Measurements from ENCODE around the gene CRK.
"Not testable (repeated sequence)": the region's sequence is repeated elsewhere in the genome, so short reads cannot be mapped to it uniquely, and the experiment has no call there.

Gene CRK

DNA sequence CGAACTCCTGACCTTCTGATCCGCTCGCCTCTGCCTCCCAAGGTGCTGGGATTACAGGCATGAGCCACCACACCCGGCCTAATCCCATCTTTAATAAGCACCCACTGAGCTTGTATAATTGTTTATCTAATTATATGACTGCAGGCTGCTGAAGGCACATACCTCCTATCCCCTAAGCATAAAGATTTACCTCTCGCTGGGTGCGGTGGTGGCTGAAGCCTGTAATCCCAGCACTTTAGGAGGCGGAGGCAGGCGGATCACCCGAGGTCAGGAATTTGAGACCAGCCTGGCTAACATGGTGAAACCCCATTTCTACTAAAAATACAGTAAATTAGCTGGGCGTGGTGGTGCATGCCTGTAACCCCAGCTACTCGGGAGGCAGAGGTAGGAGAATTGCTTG lies 35.9 kb downstream of the CRK start:
- no peak for DNase-seq

- DNase-seq: not testable (repeated sequence)
These were observed 37.6 kb downstream of the CRK start for GRCh38 chr17:1418476-1418875.

- DNase-seq: no peak
These were observed 39.6 kb downstream of the CRK start for GRCh38 chr17:1416414-1416813.

DNA sequence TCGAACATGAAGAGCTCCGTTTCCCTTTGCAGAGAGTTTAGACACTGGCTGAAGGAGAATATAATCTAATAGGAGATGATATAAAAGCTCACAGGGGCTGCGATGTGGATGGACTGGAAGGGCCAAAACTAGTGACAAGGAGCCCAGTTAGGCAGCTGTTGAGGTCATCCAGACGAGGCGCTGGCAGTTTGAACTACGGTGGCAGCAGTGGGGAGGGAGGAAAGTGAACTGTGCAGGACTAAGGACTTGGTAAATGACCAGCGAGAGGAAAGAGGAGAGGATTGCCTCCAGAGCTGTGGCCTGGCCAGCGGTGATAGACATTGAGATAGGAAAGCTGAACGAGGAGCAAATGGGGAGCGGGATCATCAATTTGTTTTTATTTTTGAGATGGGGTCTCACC lies 41.4 kb downstream of the CRK start:
- no peak for DNase-seq

GRCh38 chr17:1414001-1414574 lies 41.9 kb downstream of the CRK start:
- DNase-seq: no peak

DNA sequence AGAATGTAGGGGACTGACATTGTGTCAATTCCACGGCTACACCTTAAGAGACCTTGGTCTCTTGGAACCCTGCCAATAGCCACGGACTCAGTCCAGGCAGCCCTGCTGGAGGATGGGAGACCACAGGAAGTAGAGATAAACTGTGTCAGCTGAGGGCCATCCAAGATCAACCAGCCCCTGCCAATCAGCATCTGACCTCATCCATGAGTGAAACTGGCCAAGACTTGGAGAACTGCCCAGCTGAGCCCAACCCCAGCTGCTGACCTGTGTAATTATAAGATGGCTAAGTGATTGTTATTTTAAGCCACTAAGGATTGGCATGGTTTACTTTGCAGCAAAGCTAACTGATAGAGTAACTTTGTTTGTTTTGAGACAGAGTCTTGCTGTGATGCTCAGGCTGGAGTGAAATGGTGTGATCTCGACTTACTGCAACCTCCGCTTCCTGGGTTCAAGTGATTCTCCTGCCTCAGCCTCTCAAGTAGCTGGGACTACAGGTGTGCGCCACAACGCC lies 42.7 kb downstream of the CRK start:
- DNase-seq: peak; percentile 26

DNA sequence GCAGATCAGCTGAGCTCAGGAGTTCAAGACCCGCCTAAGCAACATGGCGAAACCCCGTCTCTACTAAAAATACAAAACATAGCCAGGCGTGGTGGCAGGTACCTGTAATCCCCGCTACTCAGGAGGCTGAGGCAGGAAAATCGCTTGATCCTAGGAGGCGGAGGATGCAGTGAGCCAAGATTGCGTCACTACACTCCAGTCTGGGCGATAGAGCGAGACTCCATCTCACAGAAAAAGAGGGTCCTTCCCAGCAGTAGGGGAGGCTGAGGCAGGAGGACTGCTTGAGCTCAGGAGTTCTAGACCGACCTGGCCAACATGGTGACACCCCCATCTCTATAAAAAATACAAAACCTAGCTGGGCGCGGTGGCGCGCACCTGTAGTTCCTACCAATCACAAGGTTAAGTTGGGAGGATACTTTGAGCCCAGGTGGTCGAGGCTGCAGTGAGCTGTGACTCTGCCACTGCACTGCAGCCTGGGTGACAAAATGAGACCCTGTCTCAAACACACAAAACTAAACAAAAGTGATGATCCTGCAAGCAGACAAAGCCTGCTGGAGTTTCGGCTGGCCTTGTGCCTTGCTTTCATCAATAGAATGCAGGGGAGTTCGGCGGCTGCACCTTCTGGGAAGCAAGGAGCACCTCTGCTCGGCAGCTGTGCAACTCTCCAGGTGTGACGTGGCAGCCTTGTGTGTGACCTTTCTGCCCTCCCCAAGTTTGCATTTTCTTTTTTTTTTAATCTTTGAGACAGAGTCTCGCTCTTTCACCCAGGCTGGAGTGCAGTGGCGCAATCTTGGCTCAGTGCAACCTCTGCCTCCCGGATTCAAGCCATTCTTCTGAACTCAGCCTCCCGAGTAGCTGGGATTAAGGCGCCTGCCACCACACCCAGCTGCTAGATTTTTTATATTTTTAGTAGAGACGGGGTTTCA lies 43.6 kb downstream of the CRK start:
- no peak for DNase-seq

- DNase-seq: no peak
These were observed 53.8 kb downstream of the CRK start for GRCh38 chr17:1402262-1402586.

DNA sequence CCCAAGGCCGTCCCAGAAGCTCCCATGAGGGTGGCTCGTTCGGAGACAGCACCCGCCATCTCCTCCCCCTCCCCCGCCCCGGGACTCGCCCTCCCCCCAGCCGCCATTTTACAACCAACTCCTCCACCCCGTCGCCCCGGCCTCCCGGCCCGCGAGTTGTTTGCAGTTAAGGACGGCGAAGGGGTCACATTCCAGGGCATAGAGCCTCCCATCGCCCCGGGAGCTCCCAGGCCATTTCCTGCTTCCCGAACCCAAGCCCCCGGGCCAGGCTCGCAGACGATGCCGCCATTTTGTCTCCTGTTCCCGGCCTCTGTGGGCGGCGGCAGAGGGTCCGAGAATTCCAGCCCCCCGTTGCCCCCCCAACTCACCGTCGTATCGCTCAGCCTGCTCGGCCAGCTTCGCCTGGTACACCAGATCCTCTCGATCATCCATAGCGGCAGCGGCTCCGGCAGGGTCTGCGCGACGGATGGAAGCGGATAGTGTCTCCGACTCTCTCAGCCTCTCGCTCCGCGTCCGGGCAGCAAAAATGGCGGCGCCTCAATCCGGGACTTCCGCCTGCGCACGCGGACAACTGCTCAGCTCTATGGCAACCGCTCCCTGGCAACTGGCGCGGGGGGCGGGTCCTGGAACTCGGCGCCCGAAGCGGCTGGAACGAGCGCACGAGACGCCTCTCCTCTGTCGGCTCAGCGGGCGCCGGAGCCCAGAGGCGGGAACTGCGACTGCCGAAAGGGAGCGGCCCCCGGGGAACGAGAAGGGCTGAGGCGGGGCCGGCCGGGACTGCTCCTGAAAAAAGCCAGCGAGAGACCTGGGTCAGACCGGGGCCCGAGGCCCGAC lies 56.1 kb downstream of the CRK start, which contains the start of gene YWHAE:
TSS of gene YWHAE (minus strand) at position 544 of the 834 bp plus-strand sequence. CDS start at position 432, 112 bp downstream.
- peak; percentile 99 for DNase-seq

GRCh38 chr17:1398931-1399678 lies 56.9 kb downstream of the CRK start:
- peak; percentile 74 for DNase-seq

- DNase-seq: peak; percentile 23
These were observed 58.0 kb downstream of the CRK start for GRCh38 chr17:1398028-1398427.

- not testable (repeated sequence) for DNase-seq
These were observed 60.0 kb downstream of the CRK start for GRCh38 chr17:1395876-1396665.

- DNase-seq: no peak
These were observed 64.5 kb downstream of the CRK start for GRCh38 chr17:1391577-1391976.

DNA sequence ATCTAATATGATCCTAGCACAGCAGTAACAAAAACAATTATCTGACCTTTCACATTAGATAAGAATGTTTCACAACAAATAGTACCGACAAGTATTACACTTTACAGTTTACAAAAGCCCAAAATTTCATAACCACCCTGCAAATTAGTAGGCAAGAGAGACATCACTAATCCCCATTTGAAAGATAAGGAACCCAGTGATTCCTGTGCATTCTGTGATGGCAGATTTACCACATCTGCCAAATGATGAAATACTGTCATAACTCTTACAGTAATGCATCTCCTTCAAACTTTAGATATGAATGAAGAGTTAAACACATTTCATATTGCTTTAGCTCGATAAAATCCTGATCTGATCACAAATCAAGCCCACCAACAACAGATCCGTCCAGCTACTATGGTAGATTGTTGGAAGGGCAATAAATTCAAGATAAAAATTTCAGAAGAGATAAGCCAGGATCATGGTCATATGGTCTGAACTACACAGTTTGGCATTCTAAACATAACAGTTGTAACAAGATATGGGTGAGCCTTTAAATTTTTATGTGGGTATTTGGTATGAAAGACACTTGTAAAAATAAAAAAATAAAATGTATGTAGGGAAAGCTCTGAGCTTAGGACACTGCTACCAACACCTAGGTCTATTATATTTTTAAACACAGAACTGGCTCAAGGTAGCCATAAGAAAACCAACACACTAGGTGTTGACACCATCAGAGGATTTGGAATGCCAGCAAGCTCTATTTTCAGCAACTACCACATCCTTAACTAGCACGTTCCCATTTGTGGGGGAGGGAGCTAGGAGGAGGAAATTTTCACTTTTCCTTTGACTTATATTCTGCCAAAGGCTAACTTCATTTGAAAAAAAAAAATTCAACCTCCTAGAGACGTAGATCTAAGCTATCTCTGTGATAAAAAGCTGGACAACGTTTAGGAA lies 65.3 kb downstream of the CRK start:
- no peak for DNase-seq

DNA sequence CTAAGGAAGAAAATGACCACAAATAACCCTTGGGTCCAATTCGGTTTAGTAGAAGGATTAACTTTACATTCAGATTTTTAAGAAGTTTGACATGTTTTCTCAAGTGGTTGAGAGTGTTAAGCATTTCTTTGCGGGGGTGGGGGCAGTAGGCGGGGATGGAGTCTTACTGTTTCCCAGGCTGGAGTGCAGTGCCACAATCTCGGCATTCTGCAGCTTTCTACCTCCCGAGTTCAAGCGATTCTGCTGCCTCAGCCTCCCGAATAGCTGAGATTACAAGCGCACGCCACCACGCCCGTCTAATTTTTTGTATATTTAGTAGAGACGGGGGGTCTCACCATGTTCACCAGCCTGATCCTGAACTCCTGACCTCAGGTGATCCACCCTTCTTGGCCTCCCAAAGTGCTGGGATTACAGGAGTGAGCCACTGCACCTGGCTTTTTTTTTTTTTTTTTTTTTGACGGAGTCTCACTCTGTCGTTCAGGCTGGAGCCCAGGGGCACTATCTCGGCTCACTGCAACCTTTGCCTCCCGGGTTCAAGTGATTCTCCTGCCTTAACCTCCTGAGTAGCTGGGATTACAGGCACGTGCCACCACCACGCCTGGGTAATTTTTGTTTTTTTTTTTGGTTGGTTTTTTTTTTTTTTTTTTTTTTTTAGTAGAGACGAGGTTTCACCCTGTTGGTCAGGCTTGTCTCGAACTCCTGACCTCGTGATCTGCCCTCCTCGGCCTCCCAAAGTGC lies 68.4 kb downstream of the CRK start:
- not testable (repeated sequence) for DNase-seq

GRCh38 chr17:1386675-1387190 lies 69.3 kb downstream of the CRK start:
- DNase-seq: not testable (repeated sequence)

GRCh38 chr17:1386265-1386664 lies 69.8 kb downstream of the CRK start:
- DNase-seq: no peak

DNA sequence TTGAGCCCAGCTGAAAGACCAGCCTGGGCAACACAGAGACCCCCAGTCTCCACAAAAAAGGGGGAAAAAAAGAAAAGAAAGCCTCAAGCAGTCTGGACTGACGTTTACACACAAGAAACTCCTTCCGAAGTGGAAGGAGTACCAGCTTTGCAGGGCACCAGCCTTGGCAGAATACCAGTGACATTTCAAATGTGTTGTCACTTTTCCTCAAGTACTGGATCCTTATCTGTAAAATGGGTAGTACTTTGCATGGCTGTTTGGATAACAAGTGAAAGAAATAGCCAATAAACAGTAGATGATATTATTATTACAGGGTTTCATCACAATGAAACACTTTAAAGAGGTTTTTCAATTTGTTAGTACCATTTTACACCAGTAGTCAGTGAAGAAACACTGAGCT lies 70.2 kb downstream of the CRK start:
- DNase-seq: no peak

- no peak for DNase-seq
These were observed 71.1 kb downstream of the CRK start for GRCh38 chr17:1384905-1385435.

Data from eye (tissue), 1 donor.